ENCODE data around the gene IFNAR1. TPM values are rescaled to one million over a fixed set of nuclear protein-coding genes. Genes with fewer than 3 reads are reported as not detected.

Gene IFNAR1
- total RNA-seq, 4 donors from 2014 or later, result 22.4 to 28.3 (median 26.4) TPM

DNA sequence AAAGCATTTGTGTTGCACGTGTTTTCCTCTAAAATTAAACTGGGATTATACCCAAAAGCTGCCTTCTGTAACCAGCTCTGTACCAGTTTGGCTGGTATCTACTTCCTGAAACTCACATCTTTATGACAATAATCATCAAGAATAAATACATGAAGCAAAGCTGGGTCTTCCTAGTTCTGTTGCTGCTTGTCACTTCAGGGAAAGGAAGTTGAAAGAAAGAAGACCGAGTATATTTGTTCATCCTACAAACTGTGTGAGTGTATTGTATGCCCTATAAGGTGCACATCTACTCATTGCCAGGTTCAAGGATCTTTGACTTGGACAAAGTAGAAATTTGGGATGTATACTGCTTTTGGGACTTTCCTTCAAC, 49.3 kb downstream of the IFNAR1 start:
- Histone ChIP-seq H3K4me3 (no peak overlapping the region), H3K36me3 (no peaks in the 10 kb centered on the region), H3K27ac (replicated peaks in 1 of 4) (peak overlapping the region in 2 of 4 donors; percentile 12 to 40), H3K27me3 (no peaks in the 10 kb centered on the region), H3K9me3 (peaks cover 0 to 5% (median 0%) of the 10 kb centered on the region in 4 donors), H3K4me1 (peaks cover 0 to 10% (median 0%) of the 10 kb centered on the region in 4 donors)
- no peak for TF ChIP-seq EP300 (IDR thresholded peaks at IDR 0.05)
- TF ChIP-seq POLR2A (IDR thresholded peaks at IDR 0.05; ENCODE audit: low read depth), result no peak
- TF ChIP-seq, protein P1, sequence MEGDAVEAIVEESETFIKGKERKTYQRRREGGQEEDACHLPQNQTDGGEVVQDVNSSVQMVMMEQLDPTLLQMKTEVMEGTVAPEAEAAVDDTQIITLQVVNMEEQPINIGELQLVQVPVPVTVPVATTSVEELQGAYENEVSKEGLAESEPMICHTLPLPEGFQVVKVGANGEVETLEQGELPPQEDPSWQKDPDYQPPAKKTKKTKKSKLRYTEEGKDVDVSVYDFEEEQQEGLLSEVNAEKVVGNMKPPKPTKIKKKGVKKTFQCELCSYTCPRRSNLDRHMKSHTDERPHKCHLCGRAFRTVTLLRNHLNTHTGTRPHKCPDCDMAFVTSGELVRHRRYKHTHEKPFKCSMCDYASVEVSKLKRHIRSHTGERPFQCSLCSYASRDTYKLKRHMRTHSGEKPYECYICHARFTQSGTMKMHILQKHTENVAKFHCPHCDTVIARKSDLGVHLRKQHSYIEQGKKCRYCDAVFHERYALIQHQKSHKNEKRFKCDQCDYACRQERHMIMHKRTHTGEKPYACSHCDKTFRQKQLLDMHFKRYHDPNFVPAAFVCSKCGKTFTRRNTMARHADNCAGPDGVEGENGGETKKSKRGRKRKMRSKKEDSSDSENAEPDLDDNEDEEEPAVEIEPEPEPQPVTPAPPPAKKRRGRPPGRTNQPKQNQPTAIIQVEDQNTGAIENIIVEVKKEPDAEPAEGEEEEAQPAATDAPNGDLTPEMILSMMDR (IDR thresholded peaks at IDR 0.05), result no peak
- TF ChIP-seq POLR2AphosphoS5 (IDR thresholded peaks at IDR 0.05), result no peak
- intact Hi-C loops (cut with DNase I), result no loop called here
- DNase-seq (ENCODE audit: extremely low spot score), result no peak
- 72% methylated on average over 2 of the region's 2 CpGs for WGBS

DNA sequence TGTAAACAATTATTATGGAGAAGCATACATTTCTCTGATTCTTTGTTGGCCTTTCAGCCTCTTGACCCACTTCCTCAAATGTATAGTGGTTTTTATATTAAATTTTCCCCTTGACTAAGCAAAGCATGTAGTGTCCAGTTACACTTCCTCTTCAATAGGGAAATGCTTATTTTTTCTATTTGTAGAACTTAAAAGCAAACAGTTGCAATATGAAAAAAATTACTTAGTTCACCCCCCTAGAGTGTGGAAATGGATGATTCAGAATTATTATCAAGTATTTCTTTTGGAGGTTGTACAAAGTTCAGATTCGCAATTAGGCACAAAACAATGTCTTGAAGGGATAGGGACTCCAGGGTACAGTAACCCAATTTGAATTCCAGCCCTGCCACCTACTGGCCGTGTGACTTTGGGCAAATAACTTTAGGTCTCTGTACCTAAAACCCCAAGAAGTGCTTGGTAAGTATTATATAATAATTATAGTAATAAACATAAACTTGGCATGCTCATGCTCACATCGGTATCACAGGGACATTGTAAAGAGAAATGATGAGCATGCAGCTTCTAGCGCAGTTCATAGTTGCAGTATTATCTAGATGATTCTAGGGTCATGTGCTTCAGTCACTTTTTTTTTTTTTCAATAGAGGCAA, 49.8 kb downstream of the IFNAR1 start:
- intact Hi-C loops (cut with DNase I), result loop anchor here (5.0 kb wide), 1 partner anchor 172 kb away; no protein-coding TSS in a partner anchor
- Histone ChIP-seq H3K4me1 (peaks cover 2 to 12% (median 3%) of the 10 kb centered on the region in 4 donors), H3K27ac (replicated peaks in 1 of 4) (peak overlapping the region in 1 of 4 donors; percentile 40), H3K4me3 (no peak overlapping the region), H3K27me3 (no peaks in the 10 kb centered on the region), H3K9me3 (peaks cover 0 to 5% (median 0%) of the 10 kb centered on the region in 4 donors), H3K36me3 (no peaks in the 10 kb centered on the region)
- DNase-seq (ENCODE audit: extremely low spot score), result no peak
- no peak for TF ChIP-seq EP300 (IDR thresholded peaks at IDR 0.05)
- no peak for TF ChIP-seq POLR2A (IDR thresholded peaks at IDR 0.05; ENCODE audit: low read depth)
- no peak for TF ChIP-seq POLR2AphosphoS5 (IDR thresholded peaks at IDR 0.05)
- TF ChIP-seq, protein P1 (IDR thresholded peaks at IDR 0.05), result peak; percentile 45 to 53 (median 52)
- 32% methylated on average over 4 of the region's 4 CpGs for WGBS

DNA sequence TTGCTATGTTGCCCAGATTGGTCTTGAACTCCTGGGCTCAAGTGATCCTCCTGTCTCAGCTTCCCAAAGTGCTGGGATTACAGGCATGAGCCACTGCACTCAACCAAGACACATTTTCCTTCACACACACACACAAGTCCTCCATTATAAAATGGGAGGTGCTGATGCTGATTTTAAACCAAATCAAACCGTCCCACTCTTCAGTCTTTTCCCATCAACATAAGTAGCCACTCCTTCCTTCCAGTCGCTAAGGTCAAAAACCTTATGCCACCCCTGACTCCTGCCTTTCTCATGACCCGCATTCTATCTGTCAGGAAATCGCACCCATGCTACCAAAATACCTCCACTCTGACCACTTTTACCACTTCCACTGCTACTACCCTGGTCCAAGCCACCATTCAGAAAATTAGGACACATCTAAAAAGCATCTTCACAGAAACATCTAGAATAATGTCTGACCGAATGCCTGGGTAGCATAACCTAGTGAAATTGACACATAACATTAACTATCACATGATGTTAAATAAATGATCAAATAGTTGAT, 50.4 kb downstream of the IFNAR1 start:
- 65% methylated on average over 5 of the region's 5 CpGs for WGBS
- Histone ChIP-seq H3K4me3 (no peak overlapping the region), H3K36me3 (no peaks in the 10 kb centered on the region), H3K9me3 (peaks cover 0 to 3% (median 0%) of the 10 kb centered on the region in 4 donors), H3K27ac (replicated peaks in 1 of 4) (no peak overlapping the region), H3K27me3 (no peaks in the 10 kb centered on the region), H3K4me1 (peaks cover 8 to 18% (median 9%) of the 10 kb centered on the region in 4 donors)
- intact Hi-C loops (cut with DNase I), result loop anchor here (5.0 kb wide), 1 partner anchor 173 kb away; no protein-coding TSS in a partner anchor
- DNase-seq (ENCODE audit: extremely low spot score), result no peak
- TF ChIP-seq POLR2AphosphoS5 (IDR thresholded peaks at IDR 0.05) (no peak), POLR2A (IDR thresholded peaks at IDR 0.05; ENCODE audit: low read depth) (no peak), EP300 (IDR thresholded peaks at IDR 0.05) (no peak)
- TF ChIP-seq, protein P1 (IDR thresholded peaks at IDR 0.05), result no peak

DNA sequence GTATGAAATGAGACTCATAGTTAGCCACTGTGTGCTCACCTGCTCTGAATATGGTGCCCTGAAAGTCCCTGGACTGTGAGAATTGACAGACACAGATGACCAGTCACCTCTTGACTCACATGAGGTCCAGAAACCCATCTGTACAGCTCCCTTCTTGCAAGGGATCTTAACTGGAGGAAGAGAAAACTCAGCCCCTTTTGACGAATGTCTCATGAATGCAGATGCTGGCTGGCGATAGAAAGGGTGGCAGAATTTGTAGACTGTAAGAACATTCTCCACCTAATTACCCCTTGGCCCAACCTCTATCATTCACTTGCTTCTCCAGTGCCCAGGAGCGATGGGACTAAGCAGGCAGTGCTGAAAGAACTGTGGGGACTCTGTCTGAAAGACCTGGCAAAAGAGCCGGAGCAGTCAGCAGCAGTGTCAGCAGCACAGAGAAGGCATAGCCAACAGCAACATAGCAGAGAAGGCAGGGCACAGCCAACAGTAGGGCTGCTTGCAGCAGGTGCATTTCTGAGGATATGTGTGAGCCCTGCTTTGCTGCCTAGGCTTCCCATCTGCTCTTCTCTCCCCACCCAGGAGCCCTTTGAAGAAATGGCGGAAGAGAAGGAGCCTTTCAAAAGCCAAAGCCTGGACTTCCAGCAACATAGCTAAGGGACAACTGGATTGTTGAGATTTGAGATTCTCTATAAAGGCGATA, 52.6 kb downstream of the IFNAR1 start:
- H3K4me3 ChIP-seq, result no peak overlapping the region
- no peak overlapping the region for H3K27ac ChIP-seq (replicated peaks in 1 of 4)
- H3K4me1 ChIP-seq, result peaks cover 22 to 35% (median 27%) of the 10 kb centered on the region in 4 donors
- no peaks in the 10 kb centered on the region for H3K36me3 ChIP-seq
- no peaks in the 10 kb centered on the region for H3K9me3 ChIP-seq
- intact Hi-C loops (cut with DNase I), result loop anchor here (5.0 kb wide), 1 partner anchor 175 kb away; no protein-coding TSS in a partner anchor
- WGBS, result 80% methylated on average over 6 of the region's 6 CpGs
- DNase-seq (ENCODE audit: extremely low spot score), result no peak
- TF ChIP-seq, protein P1 (IDR thresholded peaks at IDR 0.05), result no peak
- no peak for TF ChIP-seq POLR2AphosphoS5 (IDR thresholded peaks at IDR 0.05)
- no peak for TF ChIP-seq POLR2A (IDR thresholded peaks at IDR 0.05; ENCODE audit: low read depth)
- no peaks in the 10 kb centered on the region for H3K27me3 ChIP-seq

All from esophagus muscularis mucosa (tissue), 4 donors.